CD4-positive, alpha-beta T cell treated with Interleukin-6 for 4 hours (primary cell): Measurements from ENCODE around the gene PHF2.

Source experiments
- DNase-seq: peaks from one replicate; pipeline ENCODE4 v3.0.0-alpha.2; 2020; ENCODE audit warnings: mixed read lengths

The PHF2 gene

GRCh38 chr9:93576258-93577077 is at the start of gene PHF2:
TSS of gene PHF2 (plus strand) at chr9:93576584. CDS start at chr9:93576774, 190 bp downstream.
- peak; percentile 47 for DNase-seq

- no peak for DNase-seq
Measured at GRCh38 chr9:93531374-93531773, 45.0 kb upstream of the PHF2 start.

GRCh38 chr9:93532141-93532540 is 44.2 kb upstream of the PHF2 start:
- no peak for DNase-seq

- DNase-seq: no peak
Measured at GRCh38 chr9:93533863-93534262, 42.5 kb upstream of the PHF2 start.

GRCh38 chr9:93536167-93536566 is 40.2 kb upstream of the PHF2 start:
- no peak for DNase-seq

- DNase-seq: no peak
Measured at GRCh38 chr9:93536874-93537273, 39.5 kb upstream of the PHF2 start.

GRCh38 chr9:93540305-93540704 is 36.1 kb upstream of the PHF2 start:
- DNase-seq: no peak

GRCh38 chr9:93541005-93541404 is 35.4 kb upstream of the PHF2 start:
- DNase-seq: no peak

GRCh38 chr9:93541581-93542349 is 34.6 kb upstream of the PHF2 start:
- DNase-seq: no peak

- no peak for DNase-seq
Measured at GRCh38 chr9:93543117-93543516, 33.3 kb upstream of the PHF2 start.

GRCh38 chr9:93546356-93546755 is 30.0 kb upstream of the PHF2 start:
- no peak for DNase-seq

- DNase-seq: no peak
Measured at GRCh38 chr9:93549611-93550010, 26.8 kb upstream of the PHF2 start.

GRCh38 chr9:93552923-93553322 is 23.5 kb upstream of the PHF2 start:
- DNase-seq: no peak

GRCh38 chr9:93555370-93555769 is 21.0 kb upstream of the PHF2 start:
- no peak for DNase-seq

- DNase-seq: no peak
Measured at GRCh38 chr9:93557366-93558137, 18.8 kb upstream of the PHF2 start.

- DNase-seq: no peak
Measured at GRCh38 chr9:93558503-93558902, 17.9 kb upstream of the PHF2 start.

GRCh38 chr9:93560991-93561390 is 15.4 kb upstream of the PHF2 start:
- no peak for DNase-seq

GRCh38 chr9:93562157-93562556 is 14.2 kb upstream of the PHF2 start:
- no peak for DNase-seq

GRCh38 chr9:93565089-93565488 is 11.3 kb upstream of the PHF2 start:
- DNase-seq: no peak

- DNase-seq: peak; percentile 99
Measured at GRCh38 chr9:93566408-93567270, 9.7 kb upstream of the PHF2 start.

GRCh38 chr9:93567271-93567959 is 9.0 kb upstream of the PHF2 start:
- DNase-seq: no peak

- DNase-seq: no peak
Measured at GRCh38 chr9:93568169-93568568, 8.2 kb upstream of the PHF2 start.
